ENCODE measurements around the gene C19orf33.

DNA sequence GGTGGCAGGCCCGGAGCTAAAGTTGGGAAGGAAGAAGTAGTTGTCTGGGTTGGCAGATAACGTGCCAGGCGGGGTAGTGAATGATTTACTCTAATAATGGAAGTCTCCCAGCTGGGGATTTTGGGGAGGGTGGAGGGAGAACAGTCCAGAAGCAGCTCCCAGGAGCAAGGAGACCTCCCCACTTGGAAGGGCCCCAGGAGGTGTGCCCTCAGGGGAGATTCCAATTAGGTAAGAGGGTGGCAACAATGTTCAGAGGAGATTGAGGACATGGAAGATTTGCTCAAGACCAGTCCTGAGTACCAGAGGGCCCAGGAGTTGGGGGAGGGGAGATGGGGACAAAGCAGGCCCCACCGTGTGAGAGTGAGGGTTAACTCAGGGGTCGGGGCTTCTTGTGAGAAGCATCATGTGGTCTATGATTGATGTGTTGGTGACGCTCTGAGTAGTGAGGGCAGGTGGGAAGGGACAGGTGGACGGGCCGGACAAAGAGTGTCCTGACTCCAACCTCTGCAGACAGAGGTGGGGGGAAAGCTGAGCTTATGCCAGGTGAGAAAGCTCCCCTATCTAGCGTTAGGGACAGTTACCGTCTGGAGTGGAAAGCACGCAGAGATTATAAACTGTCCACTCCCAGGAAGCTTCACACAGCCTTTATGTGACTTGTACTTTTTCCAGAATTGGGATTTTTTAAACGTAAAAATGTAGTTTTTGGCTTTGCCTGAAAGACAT, 36.1 kb upstream of the C19orf33 start:
- TF ChIP-seq CTCF (IDR thresholded peaks at IDR 0.05) (no peak), POLR2A (IDR thresholded peaks at IDR 0.05) (no peak)
